Cerebellar cortex (tissue), 1 donor: Measurements from ENCODE around the gene LYSMD4.
A peak's percentile ranks its signal among the peaks of the same experiment; 100 is the strongest.

Experiments used
- DNase-seq: peaks from one replicate; pipeline ENCODE4 v3.0.0-alpha.2; 2015; ENCODE audit warnings: low spot score

Gene LYSMD4

GRCh38 chr15:99706557-99707303 lies 26.5 kb downstream of the LYSMD4 start:
- no peak for DNase-seq

GRCh38 chr15:99704444-99704838 lies 28.8 kb downstream of the LYSMD4 start:
- peak; percentile 92 for DNase-seq

- DNase-seq, result peak; percentile 50
Observed at GRCh38 chr15:99703603-99704443, 29.4 kb downstream of the LYSMD4 start.

DNA sequence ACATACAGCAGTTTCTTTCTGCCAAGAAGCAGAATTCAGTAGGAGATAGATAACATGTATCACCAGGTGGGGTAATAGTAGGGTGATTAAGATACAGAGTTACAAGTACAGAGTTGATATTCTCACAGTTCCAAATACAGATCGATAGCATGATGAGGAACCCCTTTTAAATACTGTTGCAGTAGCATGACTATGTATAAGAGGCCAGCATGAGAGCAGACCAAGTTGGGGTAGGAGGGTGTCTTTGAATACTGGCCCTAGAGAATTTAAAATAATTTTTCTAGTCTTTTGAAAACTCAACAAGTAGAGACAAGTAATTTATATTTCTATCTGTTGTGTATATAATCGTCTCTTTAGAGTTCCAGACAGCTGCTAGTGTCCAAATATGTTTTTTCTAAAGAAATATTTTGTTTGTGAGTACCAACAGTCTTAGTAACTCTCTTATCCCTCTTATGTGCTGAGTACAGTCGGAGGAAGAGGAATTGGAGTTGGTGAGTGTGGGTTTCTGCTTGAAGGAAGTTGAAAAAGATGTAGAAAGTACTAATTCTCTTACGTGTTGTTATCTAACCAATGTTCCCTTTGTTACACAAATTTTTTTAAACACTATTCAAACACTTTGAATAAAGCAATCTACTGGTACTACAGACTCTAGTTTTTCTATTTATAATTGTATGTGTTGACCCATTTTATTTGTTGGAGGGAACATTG lies 30.2 kb downstream of the LYSMD4 start:
- no peak for DNase-seq

DNA sequence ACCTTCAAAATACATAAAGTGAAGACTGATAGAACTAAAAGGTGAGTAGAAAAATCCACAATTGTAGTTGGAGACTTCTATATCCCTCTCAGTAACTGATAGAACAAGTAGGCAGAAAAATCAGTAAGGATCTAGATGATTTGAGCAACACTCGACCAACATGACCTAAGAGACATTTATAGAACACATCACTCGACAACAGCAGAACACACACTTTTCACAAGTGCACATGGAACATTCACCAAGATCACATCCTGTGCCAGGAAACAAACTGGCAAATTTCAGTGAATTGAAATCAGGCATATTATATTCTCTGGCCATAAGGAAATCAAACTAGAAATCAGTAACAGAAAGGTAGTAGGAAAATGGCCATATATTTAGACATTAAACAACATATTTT lies 37.1 kb downstream of the LYSMD4 start:
- DNase-seq, result no peak

- no peak for DNase-seq
Observed at GRCh38 chr15:99692825-99693224, 40.4 kb downstream of the LYSMD4 start.

DNA sequence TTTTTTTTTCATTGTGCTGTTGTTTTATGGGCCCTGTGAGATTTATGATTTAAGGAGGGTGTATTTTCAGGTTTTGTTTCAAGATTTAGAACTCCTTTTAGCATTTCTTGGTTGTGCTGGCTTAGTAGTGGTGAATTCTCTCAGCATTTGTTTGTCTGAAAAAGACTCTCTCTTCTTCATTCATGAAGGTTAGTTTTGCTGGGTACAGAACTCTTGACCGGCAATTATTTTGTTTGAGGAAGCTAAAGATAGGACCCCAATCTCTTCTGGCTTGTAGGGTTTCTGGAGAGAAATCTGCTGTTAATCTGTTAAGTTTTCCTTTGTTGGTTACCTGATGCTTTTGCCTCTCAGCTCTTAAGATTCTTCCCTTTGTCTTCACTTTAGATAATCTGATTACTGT lies 46.9 kb downstream of the LYSMD4 start:
- DNase-seq, result no peak

GRCh38 chr15:99683000-99683670 lies 50.1 kb downstream of the LYSMD4 start:
- DNase-seq, result no peak

DNA sequence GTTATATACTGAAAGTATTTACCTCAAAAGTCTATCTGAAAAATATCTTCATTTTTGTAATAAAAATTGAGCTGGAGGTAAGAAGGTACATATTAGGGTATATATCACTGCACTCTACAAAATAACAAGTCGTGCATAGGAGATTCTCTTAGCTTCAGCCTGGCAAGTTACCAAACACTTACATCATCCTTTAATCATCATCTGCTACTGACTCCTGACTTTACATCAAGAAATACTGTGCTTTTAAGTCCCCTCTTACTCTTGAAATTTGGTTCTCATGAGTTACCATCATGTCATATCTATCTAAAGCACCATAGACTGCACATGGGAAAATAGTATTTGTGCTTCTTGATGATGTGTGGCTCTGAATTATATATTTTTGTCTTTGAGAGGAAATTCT lies 50.8 kb downstream of the LYSMD4 start:
- peak; percentile 74 for DNase-seq

GRCh38 chr15:99681990-99682389 lies 51.2 kb downstream of the LYSMD4 start:
- DNase-seq, result no peak

- no peak for DNase-seq
Observed at GRCh38 chr15:99680276-99680675, 53.0 kb downstream of the LYSMD4 start.

- DNase-seq, result no peak
Observed at GRCh38 chr15:99677540-99678134, 55.6 kb downstream of the LYSMD4 start.
